PFSK-1 (cell line): ENCODE data around the gene PLCD4.

Source experiments
- FOXP2 ChIP-seq: optimal IDR thresholded peaks from 2 replicates; pipeline ENCODE3; 2011; ENCODE audit warnings: borderline replicate concordance, control low read depth, inconsistent platforms; ENCODE audit not compliant: insufficient read depth; ENCODE audit errors: extremely low read length, extremely low read depth
- POLR2AphosphoS5 ChIP-seq: IDR thresholded peaks from 2 replicates; pipeline ENCODE4 v1.6.1; 2012; ENCODE audit warnings: low read depth, mild to moderate bottlenecking, control low read depth, low read length, moderate library complexity
- REST ChIP-seq, 2 experiments: IDR thresholded peaks; 2 replicates each; pipeline versions ENCODE4 v1.6.1 to v1.8.0; 2011 to 2012; ENCODE audit warnings: low read depth in 2 of 2, low read length in 2 of 2, control low read depth in 1 of 2, inconsistent platforms in 1 of 2, mild to moderate bottlenecking in 1 of 2, moderate library complexity in 1 of 2; ENCODE audit not compliant: insufficient read depth in 1 of 2
- SIN3A ChIP-seq: IDR thresholded peaks from 2 replicates; pipeline ENCODE4 v1.6.1; 2012; ENCODE audit warnings: mild to moderate bottlenecking, low read length, moderate library complexity, borderline replicate concordance; ENCODE audit not compliant: insufficient read depth
- TAF1 ChIP-seq: IDR thresholded peaks from 2 replicates; pipeline ENCODE4 v1.6.1; 2012; ENCODE audit warnings: low read length, control low read depth, borderline replicate concordance; ENCODE audit not compliant: insufficient read depth

Gene PLCD4

GRCh38 chr2:218658671-218659257, 51.1 kb downstream of the PLCD4 start:
- 0 out of 2 replicates have a peak, but pooled peaks have one; percentile 24 for TF ChIP-seq TAF1
- TF ChIP-seq SIN3A = no peak
- TF ChIP-seq POLR2AphosphoS5 = no peak
- TF ChIP-seq REST (IDR thresholded peaks at IDR 0.05; ENCODE audit: insufficient read depth in 1 of 2, low read depth in 2 of 2, low read length in 2 of 2) = no peak
- TF ChIP-seq FOXP2 = no peak

GRCh38 chr2:218659258-218659987, 51.7 kb downstream of the PLCD4 start, which contains the start of the genes BCS1L and ZNF142:
Gene BCS1L, plus strand, starts transcription at chr2:218659683. Its CDS starts 1,305 bp downstream, at chr2:218660988.
Gene ZNF142, minus strand, starts transcription at chr2:218659623. Its CDS starts 3,194 bp downstream, at chr2:218656429.
- no peak; the same call in none of the 2 replicates for TF ChIP-seq POLR2AphosphoS5
- no peak for TF ChIP-seq REST (IDR thresholded peaks at IDR 0.05; ENCODE audit: insufficient read depth in 1 of 2, low read depth in 2 of 2, low read length in 2 of 2)
- TF ChIP-seq TAF1 = 0 out of 2 replicates have a peak, but pooled peaks have one; percentile 54

GRCh38 chr2:218659988-218660358, 52.3 kb downstream of the PLCD4 start:
- TF ChIP-seq SIN3A = no peak
- TF ChIP-seq POLR2AphosphoS5 = no peak
- TF ChIP-seq FOXP2 = no peak

GRCh38 chr2:218662377-218662776, 54.7 kb downstream of the PLCD4 start:
- no peak for TF ChIP-seq FOXP2
- TF ChIP-seq REST (IDR thresholded peaks at IDR 0.05; ENCODE audit: insufficient read depth in 1 of 2, low read depth in 2 of 2, low read length in 2 of 2) = no peak
- TF ChIP-seq POLR2AphosphoS5 = no peak
- no peak for TF ChIP-seq TAF1
- TF ChIP-seq SIN3A = no peak

- TF ChIP-seq TAF1 (no peak), POLR2AphosphoS5 (no peak), SIN3A (no peak), REST (IDR thresholded peaks at IDR 0.05; ENCODE audit: insufficient read depth in 1 of 2, low read depth in 2 of 2, low read length in 2 of 2) (no peak), FOXP2 (no peak)
Measured at GRCh38 chr2:218662827-218663226, 55.1 kb downstream of the PLCD4 start.
